H1 (cell line): ENCODE data around the gene RYR3. TPM values are rescaled to one million over a fixed set of nuclear protein-coding genes. Genes with fewer than 3 reads are reported as not detected.

Source experiments
- CTCF ChIA-PET: fragments of 300-600 bp; sonication (Branson Sonifier 250); formaldehyde crosslinking; loops from one replicate; lab custom pipeline; 2021; ENCODE audit not compliant: partially characterized antibody; lab: Charles Lee
- POLR2A ChIA-PET: fragments of 300-600 bp; sonication (Branson Sonifier 250); formaldehyde crosslinking; loops from one replicate; lab custom pipeline; 2021; ENCODE audit warnings: inconsistent platforms; ENCODE audit not compliant: partially characterized antibody; lab: Charles Lee
- DNase-seq, 2 experiments: peaks; one replicate each; pipeline versions ENCODE4 v3.0.0 to v3.0.0-alpha.2; 2010 to 2022; ENCODE audit warnings: low spot score in 2 of 2, low read depth in 1 of 2, mixed read lengths in 1 of 2
- FAIRE-seq: peaks from 2 replicates; lab custom pipeline; 2011; peaks lifted over from hg19 to GRCh38; lab: Jason Lieb, UNC
- H2AFZ ChIP-seq: 2 replicates; pipeline ENCODE4 v1.8.1; 2012; ENCODE audit warnings: low read length, inconsistent platforms
- H2AK5ac ChIP-seq: 2 replicates; pipeline ENCODE4 v1.6.1; 2013; ENCODE audit warnings: low read depth, low read length
- H2BK120ac ChIP-seq: replicated peaks from 2 replicates; pipeline ENCODE3; 2013; ENCODE audit warnings: low read depth, low read length, inconsistent platforms
- H2BK12ac ChIP-seq: 2 replicates; pipeline ENCODE4 v1.6.1; 2013; ENCODE audit warnings: low read depth, low read length
- H2BK15ac ChIP-seq: 2 replicates; pipeline ENCODE4 v1.6.1; 2013; ENCODE audit warnings: low read length
- H2BK20ac ChIP-seq: 2 replicates; pipeline ENCODE4 v1.6.1; 2013; ENCODE audit warnings: low read length
- H2BK5ac ChIP-seq: 2 replicates; pipeline ENCODE4 v1.6.1; 2013; ENCODE audit warnings: low read depth, low read length
- H3K14ac ChIP-seq: 2 replicates; pipeline ENCODE4 v1.6.1; 2013; ENCODE audit warnings: inconsistent platforms; ENCODE audit not compliant: insufficient read length
- H3K18ac ChIP-seq: 2 replicates; pipeline ENCODE4 v1.6.1; 2013; ENCODE audit warnings: low read length; ENCODE audit errors: extremely low read depth
- H3K23ac ChIP-seq: 2 replicates; pipeline ENCODE4 v1.6.1; 2013; ENCODE audit warnings: inconsistent platforms; ENCODE audit not compliant: insufficient read length
- H3K23me2 ChIP-seq: 2 replicates; pipeline ENCODE4 v1.6.1; 2013; ENCODE audit warnings: low read depth, low read length
- H3K27ac ChIP-seq: 2 replicates; pipeline ENCODE4 v1.6.1; 2011; ENCODE audit warnings: low read depth, low read length, inconsistent platforms
- H3K27me3 ChIP-seq, 4 experiments: replicated peaks in 1 of 4; 1 replicate in 1 of 4; 2 replicates in 3 of 4; pipeline versions ENCODE4 v1.6.1 to v1.8.1; 2011 to 2013; ENCODE audit warnings: low read length in 3 of 4, mild to moderate bottlenecking in 3 of 4, inconsistent platforms in 2 of 4, mixed read lengths in 2 of 4, moderate library complexity in 1 of 4; ENCODE audit not compliant: control insufficient read depth in 3 of 4, insufficient read depth in 3 of 4; ENCODE audit errors: extremely low read depth in 1 of 4
- H3K36me3 ChIP-seq, 4 experiments: 2 replicates each; pipeline versions ENCODE4 v1.6.1 to v1.8.1; 2011 to 2013; ENCODE audit warnings: mild to moderate bottlenecking in 4 of 4, low read length in 3 of 4, moderate library complexity in 2 of 4, control low read depth in 1 of 4, inconsistent platforms in 1 of 4; ENCODE audit not compliant: insufficient read depth in 4 of 4, control insufficient read depth in 2 of 4
- H3K4ac ChIP-seq: replicated peaks from 2 replicates; pipeline ENCODE3; 2013; ENCODE audit warnings: low read length, low read depth, mixed read lengths, inconsistent platforms; ENCODE audit not compliant: insufficient read length
- H3K4me1 ChIP-seq, 4 experiments: replicated peaks in 1 of 4; 1 replicate in 1 of 4; 2 replicates in 3 of 4; pipeline versions ENCODE4 v1.6.1 to v1.8.1; 2011 to 2013; ENCODE audit warnings: low read length in 3 of 4, inconsistent platforms in 2 of 4, mixed read lengths in 1 of 4; ENCODE audit not compliant: insufficient read depth in 4 of 4, control insufficient read depth in 3 of 4
- H3K4me2 ChIP-seq, 2 experiments: 2 replicates each; pipeline versions ENCODE4 v1.6.1 to v1.8.1; 2011 to 2013; ENCODE audit warnings: low read depth in 2 of 2, low read length in 2 of 2, control low read depth in 1 of 2, inconsistent platforms in 1 of 2, mild to moderate bottlenecking in 1 of 2; ENCODE audit not compliant: insufficient read depth in 1 of 2
- H3K4me3 ChIP-seq, 4 experiments: fragments of 200-600, 300-600 bp in 1 of 4; sonication (generic), shearing (Covaris generic), sonication (Bioruptor Twin) in 1 of 4; 2 replicates each; pipeline versions ENCODE4 v1.5.1 to v1.8.1; 2011 to 2016; ENCODE audit warnings: low read length in 4 of 4, low read depth in 3 of 4, control low read depth in 2 of 4, inconsistent platforms in 2 of 4, mild to moderate bottlenecking in 2 of 4, mixed read lengths in 1 of 4, moderate library complexity in 1 of 4; ENCODE audit not compliant: insufficient read depth in 2 of 4; ENCODE audit errors: extremely low read depth in 1 of 4
- H3K56ac ChIP-seq: replicated peaks from 2 replicates; pipeline ENCODE3; 2013; ENCODE audit warnings: low read depth, mild to moderate bottlenecking, mixed read lengths, low read length, inconsistent platforms; ENCODE audit not compliant: insufficient read length
- H3K79me1 ChIP-seq: 2 replicates; pipeline ENCODE4 v1.6.1; 2013; ENCODE audit warnings: low read depth, low read length, control low read depth
- H3K79me2 ChIP-seq, 2 experiments: 2 replicates each; pipeline versions ENCODE4 v1.6.1 to v1.8.1; 2012 to 2013; ENCODE audit warnings: low read length in 2 of 2, mild to moderate bottlenecking in 2 of 2, inconsistent platforms in 1 of 2; ENCODE audit not compliant: insufficient read depth in 2 of 2, control insufficient read depth in 1 of 2
- H3K9ac ChIP-seq, 4 experiments: replicated peaks in 1 of 4; 1 replicate in 1 of 4; 2 replicates in 3 of 4; pipeline versions ENCODE4 v1.6.1 to v1.8.1; 2011 to 2013; ENCODE audit warnings: low read depth in 3 of 4, low read length in 3 of 4, control low read depth in 2 of 4, mild to moderate bottlenecking in 2 of 4, moderate library complexity in 2 of 4, inconsistent platforms in 1 of 4; ENCODE audit errors: extremely low read depth in 1 of 4
- H3K9me3 ChIP-seq, 2 experiments: 2 replicates each; pipeline versions ENCODE4 v1.6.1 to v1.8.1; 2012 to 2013; ENCODE audit warnings: mild to moderate bottlenecking in 2 of 2, moderate library complexity in 2 of 2, control low read depth in 1 of 2, inconsistent platforms in 1 of 2, low read depth in 1 of 2, low read length in 1 of 2, mixed read lengths in 1 of 2; ENCODE audit not compliant: insufficient read depth in 2 of 2
- H4K20me1 ChIP-seq, 2 experiments: replicated peaks in 1 of 2; 2 replicates each; pipeline versions ENCODE3 to v1.8.1; 2011 to 2013; ENCODE audit warnings: inconsistent platforms in 2 of 2, low read length in 2 of 2, mild to moderate bottlenecking in 1 of 2; ENCODE audit not compliant: insufficient read depth in 2 of 2, control insufficient read depth in 1 of 2
- H4K5ac ChIP-seq: 2 replicates; pipeline ENCODE4 v1.6.1; 2013; ENCODE audit warnings: low read length, low read depth, mixed read lengths, inconsistent platforms; ENCODE audit not compliant: insufficient read length
- H4K8ac ChIP-seq: 2 replicates; pipeline ENCODE4 v1.8.0; 2013; ENCODE audit warnings: mild to moderate bottlenecking, moderate library complexity, low read length, inconsistent platforms; ENCODE audit not compliant: insufficient read depth; ENCODE audit errors: extremely low read depth
- H4K91ac ChIP-seq: replicated peaks from 2 replicates; pipeline ENCODE3; 2013; ENCODE audit warnings: low read length, mixed read lengths, inconsistent platforms; ENCODE audit not compliant: insufficient read length
- BCL11A ChIP-seq, 2 experiments: IDR thresholded peaks; one replicate each; pipeline ENCODE4 v1.6.1; 2011; ENCODE audit warnings: low read depth in 2 of 2, low read length in 2 of 2, mild to moderate bottlenecking in 2 of 2
- CBX5 ChIP-seq: fragments of 300-800, 300-1000 bp; sonication (generic); IDR thresholded peaks from 2 replicates; pipeline ENCODE4 v1.7.1; 2016; ENCODE audit warnings: antibody characterized with exemption, low read length, low read depth
- GABPA ChIP-seq: IDR thresholded peaks from 2 replicates; pipeline ENCODE4 v1.6.1; 2011; ENCODE audit warnings: mild to moderate bottlenecking, low read length, moderate library complexity, borderline replicate concordance; ENCODE audit not compliant: insufficient read depth
- KDM4A ChIP-seq: IDR thresholded peaks from one replicate; pipeline ENCODE4 v1.7.1; 2012; ENCODE audit warnings: low read depth, mild to moderate bottlenecking, moderate library complexity, low read length, inconsistent platforms; ENCODE audit not compliant: severe bottlenecking
- PHF8 ChIP-seq: fragments of 200-600 bp; sonication (generic); conservative IDR thresholded peaks from 2 replicates; pipeline ENCODE4 v1.7.1; 2012; ENCODE audit warnings: low read depth, mild to moderate bottlenecking, inconsistent platforms, low read length, moderate library complexity
- RBBP5 ChIP-seq: IDR thresholded peaks from 2 replicates; pipeline ENCODE4 v1.7.1; 2012; ENCODE audit warnings: low read depth, mild to moderate bottlenecking, inconsistent platforms, low read length, moderate library complexity, borderline replicate concordance
- RFX5 ChIP-seq: IDR thresholded peaks from 2 replicates; pipeline ENCODE4 v1.6.1; 2011; ENCODE audit warnings: low read depth, low read length, improper control_type of control experiment, borderline replicate concordance
- SIN3A ChIP-seq, 2 experiments: IDR thresholded peaks in 1 of 2; conservative IDR thresholded peaks in 1 of 2; 2 replicates each; pipeline ENCODE4 v1.6.1; 2011 to 2012; ENCODE audit warnings: low read length in 2 of 2, improper control_type of control experiment in 1 of 2, low read depth in 1 of 2, mild to moderate bottlenecking in 1 of 2
- WGBS, 2 experiments: shearing (Covaris generic) in 1 of 2; methylation state at CpG; one replicate each; pipeline versions ENCODE4 v1.1.6 to v1.1.7; 2013 to 2015; ENCODE audit warnings: low lambda C conversion rate in 2 of 2, mixed read lengths in 2 of 2, inconsistent platforms in 1 of 2, low coverage in 1 of 2, missing lambda C conversion rate in 1 of 2; ENCODE audit not compliant: insufficient replicate concordance in 2 of 2, insufficient coverage in 1 of 2, insufficient read length in 1 of 2; ENCODE audit errors: extremely low coverage in 1 of 2, missing lambda C conversion rate in 1 of 2; 5-methylcytosine and 5-hydroxymethylcytosine counted together
- polyA plus RNA-seq, 7 experiments: library from polyadenylated mRNA; depleted of rRNA in 3 of 7; stranded (reverse) in 5 of 7; unstranded in 2 of 7; fragments of >200 nt in 5 of 7; fragments of 200-250 nt in 2 of 7; gene quantifications; 1 replicate in 5 of 7; 2 replicates in 1 of 7; 4 replicates in 1 of 7; pipeline versions ENCODE4 v1.2.1 to v1.2.3, GENCODE V29; 2011 to 2013; ENCODE audit warnings: missing spikeins in 2 of 7, mixed read lengths in 2 of 7
- total RNA-seq: library from RNA; stranded (reverse); fragmentation: NEBNext Ultra II Directional; extraction: Animal tissue kit (Norgen Biotek cat#: 25700); gene quantifications from 2 replicates; pipeline ENCODE4 v1.2.1, GENCODE V29; 2021

RYR3 gene
- total and polyA plus RNA-seq, 2 of the 8 experiments (the other 6 are each of a cell fraction or from before 2014, with no cell fraction given): 0.33 to 3.4 TPM

DNA sequence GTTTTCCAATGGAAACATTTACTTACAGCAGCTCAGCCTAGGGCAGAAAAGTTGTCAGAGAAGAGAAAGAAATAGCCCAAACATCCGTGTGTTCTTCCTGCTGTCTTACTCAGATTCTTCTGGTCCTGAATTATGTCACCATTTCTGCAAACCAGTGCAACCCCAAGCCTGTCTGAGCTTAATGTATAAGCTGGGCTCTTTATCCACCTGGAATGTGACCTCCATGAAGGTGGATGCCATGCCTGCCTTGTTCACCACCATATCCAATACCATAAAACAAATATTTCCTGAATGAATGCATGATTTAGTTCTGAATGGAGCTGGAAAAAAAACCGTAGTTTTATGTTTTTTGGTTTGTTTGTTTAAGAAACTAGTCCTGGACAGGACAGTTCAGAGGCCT lies 150.9 kb downstream of the RYR3 start:
- Histone ChIP-seq H2AK5ac (no peak overlapping the region), H4K5ac (no peak overlapping the region)

More for the DNA sequence above, 150.9 kb downstream of the RYR3 start:
- no peaks in the 10 kb centered on the region for H3K36me3 ChIP-seq
- H4K8ac ChIP-seq: no peak overlapping the region
- H3K4me1 ChIP-seq: peaks cover 0 to 3% (median 0%) of the 10 kb centered on the region in 4 experiments; a peak in 1 of 7 replicates
- TF ChIP-seq RFX5: no peak
- no peak for TF ChIP-seq SIN3A (conservative IDR thresholded peaks at IDR 0.05 in 1 of 2, IDR thresholded peaks at IDR 0.05 in 1 of 2; ENCODE audit: low read depth in 1 of 2, low read length in 2 of 2)
- no peak for TF ChIP-seq CBX5
- no peak for TF ChIP-seq PHF8
- no peak for TF ChIP-seq BCL11A (IDR thresholded peaks at IDR 0.05; ENCODE audit: low read depth in 2 of 2, low read length in 2 of 2)
- TF ChIP-seq GABPA: no peak
- TF ChIP-seq KDM4A: no peak
- no peak for TF ChIP-seq RBBP5
- no peak overlapping the region for H3K9ac ChIP-seq
- H3K4me2 ChIP-seq: no peak overlapping the region
- H3K4me3 ChIP-seq: no peak overlapping the region
- H2BK12ac ChIP-seq: no peak overlapping the region
- FAIRE-seq (no peak), DNase-seq (no peak)
- H4K91ac ChIP-seq: no peak overlapping the region
- no peaks in the 10 kb centered on the region for H3K23me2 ChIP-seq
- H4K20me1 ChIP-seq: no peaks in the 10 kb centered on the region
- H3K9me3 ChIP-seq: no peaks in the 10 kb centered on the region
- no peak overlapping the region for H3K56ac ChIP-seq
- H2BK20ac ChIP-seq: no peak overlapping the region
- no peak overlapping the region for H3K4ac ChIP-seq
- H3K27me3 ChIP-seq: no peaks in the 10 kb centered on the region
- no peaks in the 10 kb centered on the region for H3K79me1 ChIP-seq
- no peak overlapping the region for H2BK15ac ChIP-seq
- no peak overlapping the region for H2BK5ac ChIP-seq
- H2AFZ ChIP-seq: no peak overlapping the region
- no peak overlapping the region for H2BK120ac ChIP-seq
- POLR2A ChIA-PET: no interaction called here
- no peak overlapping the region for H3K23ac ChIP-seq
- 88% methylated on average over 2 of the region's 2 CpGs; no CpG with 5 or more reads in 1 of the 2 experiments for WGBS, 2 experiments
- H3K79me2 ChIP-seq: no peaks in the 10 kb centered on the region
- H3K14ac ChIP-seq: no peak overlapping the region
- H3K18ac ChIP-seq: no peak overlapping the region
- no peak overlapping the region for H3K27ac ChIP-seq
- CTCF ChIA-PET: interaction anchor here (1.1 kb wide), 1 partner anchor 51 kb away, joined by 3 read pairs; no protein-coding TSS in a partner anchor
